Motor neuron (in vitro differentiated cells): ENCODE results near the gene SLCO1A2. TPM values are rescaled to one million over a fixed set of nuclear protein-coding genes. Genes with fewer than 3 reads are reported as not detected.

Experiments used
- ATAC-seq, 8 experiments: fragments of 200-7000 bp; cut with Tn5 transposase; replicated peaks in 6 of 8; 2 replicates each; pipeline ENCODE4 v1.8.0; 2021; ENCODE audit warnings: mild to moderate bottlenecking in 8 of 8, moderate library complexity in 8 of 8
- H3K27ac ChIP-seq, 2 donors: fragments of 250-450 bp; sonication (Bioruptor Pico); 2 replicates each; pipeline ENCODE4 v1.9.0; 2021; ENCODE audit warnings: antibody characterized with exemption in 2 of 2, mild to moderate bottlenecking in 2 of 2, moderate library complexity in 1 of 2
- H3K4me1 ChIP-seq, 2 donors: fragments of 250-450 bp; sonication (Bioruptor Pico); replicated peaks in 1 of 2; 2 replicates each; pipeline ENCODE4 v1.6.1; 2021; ENCODE audit warnings: antibody characterized with exemption in 2 of 2, mild to moderate bottlenecking in 2 of 2, moderate library complexity in 1 of 2
- H3K4me3 ChIP-seq, 5 donors: fragments of 250-450 bp; sonication (Bioruptor Pico); 2 replicates each; pipeline ENCODE4 v1.9.0; 2021; ENCODE audit warnings: antibody characterized with exemption in 5 of 5, mild to moderate bottlenecking in 5 of 5, moderate library complexity in 4 of 5
- WGBS, 10 experiments: fragments of 450-650 bp; shearing (Covaris generic); methylation state at CpG; one replicate each; pipeline ENCODE4 v1.0.0; 2022; 5-methylcytosine and 5-hydroxymethylcytosine counted together
- in situ Hi-C, 9 experiments: fragments of 400-800 bp; cut with MboI; loops; one replicate each; pipeline ENCODE4 v1.15.0; 2021; ENCODE audit warnings: low sequenced_read_pairs in 9 of 9, low pct_unique_long_range_greater_than_20kb in 2 of 9; ENCODE audit not compliant: unreplicated experiment in 9 of 9
- total RNA-seq, 8 experiments: library from RNA; unstranded; fragments of 300-600 nt; gene quantifications; 2 replicates each; pipeline versions ENCODE4 v1.2.3 to v1.2.4, GENCODE V29; 2022

SLCO1A2 gene
- total RNA-seq, 8 experiments from 2014 or later = 1.8 to 17.3 (median 6.9) TPM

- WGBS, 10 experiments = 0 to 100% (median 43%) methylated on average over 1 to 5 of the region's 5 CpGs; no CpG with 5 or more reads in 1 of the 10 experiments
- Histone ChIP-seq H3K27ac (no peak overlapping the region), H3K4me1 (no peaks in the 10 kb centered on the region), H3K4me3 (no peak overlapping the region)
- in situ Hi-C loops = no loop called here
- no peak for ATAC-seq
These were observed 100.3 kb downstream of the SLCO1A2 start for GRCh38 chr12:21234395-21234794.

GRCh38 chr12:21223930-21224329, 110.8 kb downstream of the SLCO1A2 start:
- in situ Hi-C loops = no loop called here
- ATAC-seq = no peak
- Histone ChIP-seq H3K27ac (no peak overlapping the region), H3K4me1 (no peaks in the 10 kb centered on the region), H3K4me3 (no peak overlapping the region)

- ATAC-seq = no peak
- no peaks in the 10 kb centered on the region for H3K4me1 ChIP-seq
- in situ Hi-C loops = no loop called here
- no peak overlapping the region for H3K4me3 ChIP-seq
- no peak overlapping the region for H3K27ac ChIP-seq
These were observed 112.9 kb downstream of the SLCO1A2 start for GRCh38 chr12:21221778-21222177.

GRCh38 chr12:21221072-21221471, 113.6 kb downstream of the SLCO1A2 start:
- ATAC-seq = no peak
- Histone ChIP-seq H3K4me1 (no peaks in the 10 kb centered on the region), H3K4me3 (no peak overlapping the region), H3K27ac (no peak overlapping the region)
- in situ Hi-C loops = no loop called here

- ATAC-seq = no peak
- Histone ChIP-seq H3K4me3 (no peak overlapping the region), H3K4me1 (no peaks in the 10 kb centered on the region), H3K27ac (no peak overlapping the region)
- in situ Hi-C loops = no loop called here
- 0 to 100% (median 83%) methylated on average over 1 to 3 of the region's 3 CpGs; no CpG with 5 or more reads in 1 of the 10 experiments for WGBS, 10 experiments
These were observed 114.5 kb downstream of the SLCO1A2 start for GRCh38 chr12:21220266-21220665.

- Histone ChIP-seq H3K4me3 (no peak overlapping the region), H3K4me1 (no peaks in the 10 kb centered on the region), H3K27ac (no peak overlapping the region)
- ATAC-seq = no peak
- in situ Hi-C loops = no loop called here
- WGBS, 10 experiments = 0 to 80% (median 70%) methylated on average over 1 to 2 of the region's 2 CpGs; no CpG with 5 or more reads in 2 of the 10 experiments
These were observed 115.5 kb downstream of the SLCO1A2 start for GRCh38 chr12:21219206-21219605.

Other genes with a start within 250 kb of the SLCO1A2 start
- under 1 TPM in 1 of 8 experiments, not detected in 7; 0.36 TPM for gene SLCO1B1, start 203.7 kb downstream of the SLCO1A2 start, total RNA-seq
- 1 to 10 TPM in 2 of 8 experiments, under 1 TPM in 5, not detected in 1; 0.20 to 2.7 (median 0.46) TPM for gene IAPP, start 38.0 kb upstream of the SLCO1A2 start, total RNA-seq
- 10 to 100 TPM in 7 of 8 experiments, 1 to 10 TPM in 1; 9.8 to 23.0 (median 15.9) TPM for gene PYROXD1, start 102.7 kb upstream of the SLCO1A2 start, total RNA-seq
- 10 to 100 TPM; 16.0 to 68.4 (median 26.0) TPM for gene RECQL, start 166.7 kb upstream of the SLCO1A2 start, total RNA-seq
- gene GOLT1B, start 166.9 kb upstream of the SLCO1A2 start, total RNA-seq = 10 to 100 TPM; 26.1 to 89.6 (median 45.6) TPM
- 1 to 10 TPM in 1 of 8 experiments, under 1 TPM in 7; 0.17 to 3.4 (median 0.29) TPM for gene SPX, start 191.4 kb upstream of the SLCO1A2 start, total RNA-seq